Measurements from ENCODE around the gene CNGA3.

GRCh38 chr2:98347298-98348065, 1.2 kb downstream of the CNGA3 start:
- no peak for TF ChIP-seq CTCF (IDR thresholded peaks at IDR 0.05; ENCODE audit: low read length)
- no peak for TF ChIP-seq EZH2 (IDR thresholded peaks at IDR 0.05; ENCODE audit: borderline replicate concordance, low read length)

All from OCI-LY1 (cell line).